HG02610 (cell line): ENCODE measurements around the gene ZNF536.

ENCODE experiments used
- ATAC-seq: cut with Tn5 transposase; IDR thresholded peaks from one replicate; pipeline ENCODE4 v1.9.1; 2021; ENCODE audit warnings: mild to moderate bottlenecking, moderate library complexity; ENCODE audit not compliant: unreplicated experiment

ZNF536 gene

DNA sequence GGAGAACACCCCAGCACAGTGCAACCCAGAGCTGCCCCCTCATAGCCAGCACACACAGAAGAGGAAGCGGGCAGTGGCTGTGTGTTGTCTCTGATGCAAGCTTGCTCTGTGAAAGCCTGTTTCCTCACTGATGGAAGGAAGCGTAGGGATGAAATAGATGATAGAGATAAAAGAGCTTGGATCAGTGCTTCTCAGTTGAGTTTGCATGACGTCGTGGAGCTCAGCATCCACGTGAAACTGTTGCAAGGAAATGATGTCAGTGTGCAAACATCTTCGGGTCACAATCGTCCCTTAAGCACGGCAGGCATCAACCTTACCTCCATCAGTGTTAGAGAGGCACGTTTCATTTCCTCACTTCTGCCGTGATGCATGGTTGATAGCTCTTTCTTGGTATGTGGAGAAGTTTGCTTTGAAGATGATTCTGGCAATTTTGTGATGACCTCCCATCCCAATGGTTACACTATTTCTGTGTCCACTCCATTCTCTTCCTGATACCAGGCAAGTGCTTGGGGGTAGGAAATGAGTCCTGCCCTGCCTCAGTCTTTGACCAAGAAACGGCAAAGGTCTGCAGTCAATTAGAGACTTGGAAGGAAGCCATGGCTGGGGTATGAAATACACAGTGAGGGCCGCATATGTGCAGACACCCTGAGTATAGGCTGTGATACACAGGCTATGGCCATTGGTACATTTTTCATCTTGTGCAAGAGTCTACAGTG lies 183.0 kb downstream of the ZNF536 start:
- ATAC-seq, result no peak

DNA sequence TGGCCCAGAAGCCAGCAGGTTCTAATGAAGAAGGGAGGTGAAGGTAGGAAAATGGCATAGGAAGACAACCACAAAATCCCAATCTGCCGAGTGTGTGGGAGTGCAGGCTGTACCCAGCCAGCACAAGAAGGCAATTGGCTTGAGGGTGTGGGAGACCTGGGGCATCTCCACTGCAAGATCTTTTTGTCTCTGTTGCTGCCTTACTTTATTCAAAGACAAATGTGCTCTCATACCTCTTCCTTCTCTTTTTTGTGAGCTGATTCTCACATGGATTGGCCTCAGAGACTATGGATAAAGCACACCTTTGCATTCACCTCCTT lies 183.6 kb downstream of the ZNF536 start:
- ATAC-seq, result no peak

DNA sequence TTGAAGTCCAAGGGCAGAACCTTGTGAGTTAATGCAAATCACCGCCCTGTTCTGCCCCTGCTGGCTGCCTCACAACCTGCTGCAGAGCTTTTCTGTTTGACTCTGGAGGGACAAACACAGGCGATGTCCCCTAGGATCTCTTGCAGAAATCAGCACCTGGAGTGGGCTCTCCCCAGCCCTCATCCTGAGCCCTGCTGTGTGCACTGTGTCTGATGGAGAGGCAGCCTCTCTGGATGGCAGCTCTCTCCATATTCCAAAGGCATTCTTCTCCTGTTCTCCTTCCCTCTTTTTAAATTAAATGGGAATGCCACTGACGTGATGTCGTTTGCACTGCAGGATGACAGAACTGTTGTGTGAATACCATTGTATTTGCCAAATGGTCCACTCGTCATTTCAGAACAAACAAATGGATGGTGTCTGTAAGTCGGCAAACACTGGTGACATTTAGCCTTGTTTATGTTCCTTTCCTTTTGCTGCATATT lies 184.1 kb downstream of the ZNF536 start:
- no peak for ATAC-seq

DNA sequence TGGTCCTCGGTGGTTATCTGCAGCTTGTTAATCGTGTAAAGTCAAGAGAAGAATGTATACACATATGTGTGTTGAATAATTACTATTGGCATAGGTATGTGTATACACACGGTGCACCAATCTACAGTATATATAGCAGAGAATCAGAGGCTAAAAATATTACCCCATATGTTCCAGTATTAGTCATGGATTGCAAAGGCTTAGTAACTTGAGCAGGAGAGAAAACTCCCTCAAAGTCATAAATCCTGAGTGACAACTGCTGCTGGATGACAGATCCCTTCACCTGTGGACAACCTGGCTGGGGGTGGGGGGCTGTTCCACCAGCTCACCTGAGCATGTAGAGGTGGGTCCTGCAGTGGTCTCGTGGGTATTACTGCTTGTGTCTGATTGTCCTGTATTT lies 185.0 kb downstream of the ZNF536 start:
- ATAC-seq, result no peak

DNA sequence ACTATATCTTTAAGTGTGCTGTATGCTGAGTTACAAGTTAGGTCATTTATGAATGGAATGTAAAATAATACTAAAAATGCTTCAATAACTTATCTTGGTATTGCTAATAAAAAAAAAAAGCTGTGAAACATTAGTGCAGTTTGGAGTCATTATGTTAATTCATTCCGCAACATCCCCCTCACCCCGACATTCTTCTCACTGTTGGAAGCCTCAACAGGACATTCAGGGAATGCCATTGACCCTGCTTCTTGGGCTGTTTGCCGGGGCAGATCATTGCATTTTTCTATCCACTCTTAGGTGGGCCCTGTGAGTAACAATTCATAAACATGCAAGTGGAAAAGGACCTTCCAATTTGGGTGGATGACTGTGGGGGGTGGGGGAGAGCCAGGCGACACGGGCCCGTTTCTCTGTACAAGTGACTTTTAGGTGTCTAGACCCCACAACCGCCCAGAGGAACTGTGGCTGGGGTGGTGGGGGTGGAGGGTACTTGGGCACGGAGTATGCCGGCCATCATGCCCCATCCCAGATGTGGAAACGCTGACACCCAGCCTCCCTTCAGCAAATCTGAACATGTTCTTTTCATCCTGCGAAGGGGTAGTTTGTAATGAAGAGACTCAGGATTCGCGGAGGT lies 185.9 kb downstream of the ZNF536 start:
- ATAC-seq, result no peak

DNA sequence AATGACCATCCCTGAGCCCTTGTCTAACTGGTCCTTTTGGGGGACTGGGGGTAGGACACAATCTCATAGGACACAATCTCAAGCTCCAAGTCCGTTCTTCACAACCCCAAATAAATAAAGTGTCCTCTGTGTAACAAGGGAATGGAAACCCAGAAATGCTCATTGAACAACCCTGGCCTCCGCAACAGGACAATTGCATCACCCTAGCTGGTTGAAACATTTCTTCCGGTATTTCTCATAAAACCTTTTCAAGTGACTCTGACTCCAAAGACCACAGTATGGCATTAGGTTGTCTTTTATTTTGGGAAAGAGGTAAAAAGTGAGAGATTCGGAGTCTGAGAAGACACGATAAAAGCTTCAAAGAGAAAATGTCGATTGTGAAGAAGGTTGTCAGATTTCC lies 186.6 kb downstream of the ZNF536 start:
- no peak for ATAC-seq

DNA sequence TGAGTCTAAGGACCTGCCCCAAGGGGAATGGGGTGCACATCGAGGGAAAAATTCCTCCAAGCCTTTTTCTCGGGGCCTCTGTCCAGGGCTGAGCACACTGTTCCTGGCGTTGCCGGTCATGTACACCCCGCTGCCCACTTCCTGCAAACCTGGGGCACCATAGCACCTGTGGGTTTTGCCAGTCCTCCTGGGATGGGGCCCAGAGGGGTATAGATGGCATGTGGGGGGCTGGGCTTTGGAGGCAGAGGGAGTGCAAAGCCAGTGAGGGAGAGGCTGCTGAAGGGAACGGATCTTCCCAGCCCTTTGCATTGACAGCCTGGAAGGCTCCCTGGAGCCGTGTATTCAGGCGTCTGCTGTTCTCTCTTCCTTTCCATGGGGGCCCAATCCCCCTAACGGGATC lies 187.3 kb downstream of the ZNF536 start:
- no peak for ATAC-seq

DNA sequence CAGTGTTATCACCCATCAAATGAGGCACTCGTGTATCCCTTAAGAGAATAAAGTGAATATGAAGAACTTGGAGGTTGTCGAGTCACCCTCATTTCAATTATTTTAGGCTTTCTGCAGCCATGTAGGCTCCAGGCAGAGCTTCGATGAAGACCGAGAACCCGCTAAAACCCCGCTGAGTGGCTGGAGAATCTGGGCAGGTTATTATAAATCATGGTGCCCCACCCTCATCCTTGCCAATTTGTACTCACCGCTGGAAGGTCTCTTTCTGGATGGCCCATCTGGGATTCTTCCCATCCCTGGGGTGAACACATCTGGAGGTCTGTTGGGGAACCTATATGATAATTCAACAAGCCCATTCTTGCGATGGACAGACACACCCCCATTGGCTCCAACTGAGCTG lies 190.8 kb downstream of the ZNF536 start:
- ATAC-seq, result no peak

DNA sequence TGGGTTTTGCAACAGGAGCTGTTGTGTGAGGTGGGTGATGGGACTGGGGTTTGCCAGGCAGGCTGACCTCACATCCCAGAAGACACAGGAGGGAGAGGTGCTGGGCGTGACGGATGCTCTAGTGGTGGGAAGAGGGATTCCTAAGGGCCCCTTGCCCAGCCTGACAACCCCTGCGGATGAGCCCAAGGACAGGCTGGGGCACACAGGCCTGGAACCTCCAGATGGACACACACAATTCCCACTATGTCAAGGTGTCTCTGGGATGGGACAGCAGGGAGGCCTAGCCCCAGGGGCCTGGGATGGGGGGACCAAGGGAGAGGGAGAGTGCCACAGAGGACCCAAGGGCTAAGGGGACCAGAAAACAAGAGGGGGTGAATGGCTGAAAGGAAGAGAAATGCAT lies 191.5 kb downstream of the ZNF536 start:
- ATAC-seq, result no peak

DNA sequence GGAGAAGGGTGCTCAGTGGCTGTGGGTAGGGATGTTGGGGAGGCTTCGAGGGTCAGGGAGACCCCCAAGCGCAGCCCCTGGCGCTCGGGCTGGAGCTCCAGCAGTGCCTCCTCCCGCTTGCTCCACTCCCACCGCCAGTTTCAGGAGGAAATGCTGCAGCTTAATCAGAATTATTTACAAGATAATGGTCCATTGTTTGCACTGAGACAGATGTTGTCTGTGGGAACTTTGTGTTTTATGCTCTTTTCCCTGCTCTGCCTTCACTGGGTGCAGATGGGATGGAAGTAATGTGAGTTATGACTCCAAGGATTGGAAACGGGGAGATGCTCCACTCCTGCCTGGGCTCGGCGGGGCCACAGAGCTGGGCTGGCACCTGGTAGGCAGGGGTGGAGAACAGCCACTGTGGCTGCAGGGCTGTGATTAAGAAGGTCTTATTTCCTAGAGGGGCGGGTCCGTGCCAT lies 192.4 kb downstream of the ZNF536 start:
- ATAC-seq, result no peak

DNA sequence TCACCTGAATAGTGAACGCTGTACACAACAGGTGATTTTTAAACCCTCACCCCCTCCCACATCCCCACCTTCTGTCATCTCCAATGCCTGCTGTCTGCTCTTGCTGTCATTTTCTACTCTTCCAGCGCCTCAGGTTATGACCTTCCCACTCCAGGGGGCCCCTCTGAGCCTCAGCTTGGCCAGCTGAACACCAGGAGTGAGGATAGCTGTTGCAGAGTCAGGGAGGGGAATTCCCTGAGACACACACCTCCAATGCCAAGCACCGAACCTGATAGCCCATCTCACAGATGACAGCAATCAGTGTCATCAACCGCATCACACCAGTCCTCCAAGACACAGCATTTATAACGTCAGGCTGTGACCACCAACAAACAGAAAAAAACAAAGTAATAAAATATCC lies 193.5 kb downstream of the ZNF536 start:
- no peak for ATAC-seq

DNA sequence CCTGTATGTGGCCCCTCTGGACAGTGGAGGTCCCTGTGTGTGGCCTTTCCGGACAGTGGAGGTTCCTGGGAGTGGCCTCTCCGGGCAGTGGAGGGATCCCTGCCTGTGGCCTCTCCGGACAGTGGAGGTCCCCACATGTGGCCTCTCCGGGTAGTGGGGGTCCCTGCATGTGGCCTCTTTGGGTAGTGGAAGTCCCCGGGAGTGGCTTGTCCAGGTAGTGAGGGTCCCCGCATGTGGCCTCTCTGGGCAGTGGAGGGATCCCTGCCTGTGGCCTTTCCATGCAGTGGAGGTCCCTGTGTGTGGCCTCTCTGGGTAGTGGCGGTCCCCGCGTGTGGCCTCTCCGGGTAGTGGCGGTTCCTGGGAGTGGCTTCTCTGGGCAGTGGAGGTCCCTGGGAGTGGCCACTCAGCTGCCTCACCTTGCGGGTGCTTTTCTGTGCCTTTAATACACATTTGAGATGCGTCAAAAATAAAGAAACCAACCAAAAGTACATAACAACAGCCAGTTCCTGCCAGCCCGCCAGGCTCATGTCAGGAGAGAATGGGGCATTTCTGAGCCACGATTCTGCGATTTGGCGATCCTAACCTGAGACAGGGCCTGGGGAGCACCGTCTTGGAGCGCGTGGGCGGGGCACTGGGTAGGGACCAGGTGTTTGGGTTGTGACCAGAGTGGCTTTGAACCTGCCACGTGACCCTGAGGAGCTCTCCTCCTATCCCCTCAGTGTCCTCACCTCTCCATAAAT lies 194.7 kb downstream of the ZNF536 start:
- ATAC-seq, result no peak

DNA sequence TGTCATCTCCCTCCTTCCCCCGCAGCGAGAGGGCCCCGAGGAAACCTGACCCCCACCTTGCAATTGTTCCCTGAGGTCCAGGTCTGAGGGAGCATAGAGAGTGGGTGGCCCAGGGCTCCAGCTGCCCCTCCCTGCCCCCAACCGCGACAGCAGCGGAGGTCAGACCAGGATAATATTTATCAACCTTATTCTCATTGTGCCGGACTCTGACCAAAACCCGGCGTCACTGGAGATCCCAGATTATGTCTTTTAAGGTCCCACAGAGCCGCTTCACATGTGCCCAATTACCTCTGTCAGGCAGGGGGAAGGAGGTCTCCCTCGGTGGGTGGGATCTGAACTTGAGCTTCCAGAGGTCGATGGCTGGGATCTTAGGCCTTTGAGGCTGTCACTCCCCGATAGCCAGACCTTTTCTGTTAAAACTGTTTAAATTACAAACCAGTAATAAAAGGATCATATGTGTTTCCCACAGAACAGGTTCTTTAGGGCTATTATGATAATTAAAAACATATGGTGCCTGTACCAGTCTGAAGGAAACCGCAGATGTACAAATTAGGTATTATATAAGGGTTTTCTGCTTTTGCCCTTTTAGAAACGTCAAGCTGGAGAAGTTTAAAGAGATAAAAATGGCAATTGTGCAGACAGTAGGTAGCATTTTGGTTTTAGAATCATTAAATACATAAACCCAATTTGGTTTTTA lies 195.5 kb downstream of the ZNF536 start:
- ATAC-seq, result no peak

DNA sequence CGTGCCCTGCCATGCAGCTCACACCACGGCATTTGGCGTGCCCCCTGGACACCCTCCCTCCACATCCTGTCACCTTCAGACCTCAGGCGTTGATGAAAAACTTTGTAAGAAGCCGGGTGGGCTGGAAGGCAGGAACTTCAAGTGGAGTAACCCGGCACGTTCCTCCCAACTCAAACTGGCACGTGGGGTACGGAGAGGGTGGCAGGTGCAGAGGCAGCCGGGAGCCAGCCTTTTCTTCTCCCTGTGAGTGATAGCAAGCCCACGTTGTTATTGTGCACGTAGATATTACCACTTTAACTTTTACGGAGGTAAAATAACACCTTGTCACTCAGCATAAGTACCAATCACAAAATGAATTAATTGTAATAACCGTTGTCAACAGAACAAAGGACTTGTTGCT lies 198.0 kb downstream of the ZNF536 start:
- no peak for ATAC-seq

DNA sequence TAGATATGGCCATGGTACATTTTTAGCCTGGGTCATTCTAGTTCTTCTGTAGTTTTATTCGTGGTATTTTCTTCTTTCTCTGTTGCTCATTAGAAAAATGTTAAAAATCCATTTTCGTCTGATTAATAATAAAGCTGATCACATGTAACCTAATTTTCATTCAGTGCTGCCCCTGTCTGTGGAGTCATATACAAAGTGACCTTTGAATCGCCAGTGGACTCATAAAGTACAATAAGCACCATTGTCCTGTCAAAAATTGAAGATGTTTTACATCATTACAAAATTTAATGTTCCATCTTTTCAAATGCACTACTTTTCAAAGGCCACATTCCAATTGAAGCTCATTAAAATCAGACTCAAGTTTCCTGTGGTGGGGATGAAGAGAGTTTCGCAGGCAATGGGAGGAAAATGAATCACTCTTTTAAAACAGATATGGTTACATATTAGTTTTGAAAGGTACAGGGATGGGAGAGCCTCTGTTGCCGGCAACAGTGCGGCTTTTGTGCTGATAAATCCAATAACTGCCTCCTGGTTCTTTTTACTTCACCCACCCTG lies 205.4 kb downstream of the ZNF536 start:
- no peak for ATAC-seq

DNA sequence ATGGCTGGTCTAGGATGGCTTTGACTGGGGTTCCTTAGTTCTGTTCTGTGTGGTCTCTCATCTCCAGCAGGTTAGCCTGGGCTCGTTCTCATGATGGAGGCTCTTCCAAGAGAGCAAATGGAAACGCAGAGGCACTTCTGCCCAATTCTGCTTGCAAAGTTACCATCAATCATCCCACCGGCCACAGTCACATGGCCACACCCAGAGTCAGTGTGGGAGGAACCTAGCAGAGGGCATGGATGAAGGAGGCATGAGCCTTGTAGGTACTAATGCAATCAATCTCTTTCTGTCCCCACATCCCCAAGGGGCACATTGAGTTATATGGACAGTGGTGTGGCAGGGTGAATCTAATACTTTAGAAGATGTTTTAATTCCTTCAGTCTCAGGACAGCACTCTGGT lies 207.2 kb downstream of the ZNF536 start:
- ATAC-seq, result no peak

DNA sequence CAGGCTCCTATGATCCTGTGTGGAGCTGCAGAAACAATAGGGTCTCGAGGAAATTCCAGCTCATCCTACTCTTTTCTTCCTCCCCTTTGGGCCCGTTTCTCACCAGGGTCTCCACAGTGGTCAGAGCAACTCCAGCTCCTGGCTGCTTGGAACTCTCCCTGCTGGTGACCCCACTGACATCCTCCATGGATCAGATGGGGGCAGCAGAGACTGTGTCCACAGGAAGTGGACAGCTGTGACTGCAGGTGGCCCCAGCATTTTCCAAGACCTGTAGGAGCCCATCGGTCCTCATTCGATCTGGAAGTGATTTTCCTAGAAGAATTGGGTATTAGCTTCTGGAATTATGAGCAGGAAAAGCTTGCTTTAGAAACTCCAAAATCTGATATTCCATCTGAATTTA lies 208.5 kb downstream of the ZNF536 start:
- ATAC-seq, result no peak

DNA sequence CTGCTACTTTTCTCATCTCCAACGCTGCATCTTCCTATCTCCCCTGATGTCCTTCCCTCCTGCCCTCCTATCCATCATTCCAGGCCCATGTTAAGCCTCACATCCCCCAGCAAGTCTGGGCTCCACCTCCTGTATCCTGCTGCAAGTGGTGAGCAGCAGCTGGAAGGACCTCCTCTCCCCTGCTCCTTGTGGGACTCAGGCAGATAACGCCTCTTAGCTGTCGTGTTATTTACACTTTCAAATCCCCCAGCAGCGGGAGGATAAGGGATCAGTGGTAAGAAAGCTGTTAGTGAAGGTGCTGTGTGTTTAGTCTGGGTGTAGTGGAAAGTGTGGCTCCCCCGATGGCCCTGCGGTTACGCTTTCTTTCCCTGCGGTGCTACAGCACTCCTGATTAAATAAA lies 211.9 kb downstream of the ZNF536 start:
- no peak for ATAC-seq

DNA sequence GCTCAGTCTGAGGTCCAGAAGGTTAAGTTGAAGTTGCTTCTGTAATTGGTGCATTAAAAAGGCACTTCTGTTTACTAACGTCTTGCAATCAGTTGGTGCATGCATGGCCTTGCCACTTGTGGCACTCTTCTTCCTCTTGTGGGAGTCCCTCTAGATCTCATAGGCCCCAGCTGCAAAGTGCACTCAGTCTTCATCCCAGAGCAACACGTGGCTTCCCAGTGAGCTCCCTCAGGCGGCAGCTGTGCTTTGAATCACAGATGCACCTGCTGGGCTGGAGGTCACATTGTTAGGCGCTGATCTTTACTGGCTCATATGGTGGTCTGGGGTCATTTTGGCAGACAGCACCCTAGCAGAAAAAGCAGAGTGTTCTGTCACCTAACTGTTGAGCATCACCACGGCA lies 215.7 kb downstream of the ZNF536 start:
- no peak for ATAC-seq

DNA sequence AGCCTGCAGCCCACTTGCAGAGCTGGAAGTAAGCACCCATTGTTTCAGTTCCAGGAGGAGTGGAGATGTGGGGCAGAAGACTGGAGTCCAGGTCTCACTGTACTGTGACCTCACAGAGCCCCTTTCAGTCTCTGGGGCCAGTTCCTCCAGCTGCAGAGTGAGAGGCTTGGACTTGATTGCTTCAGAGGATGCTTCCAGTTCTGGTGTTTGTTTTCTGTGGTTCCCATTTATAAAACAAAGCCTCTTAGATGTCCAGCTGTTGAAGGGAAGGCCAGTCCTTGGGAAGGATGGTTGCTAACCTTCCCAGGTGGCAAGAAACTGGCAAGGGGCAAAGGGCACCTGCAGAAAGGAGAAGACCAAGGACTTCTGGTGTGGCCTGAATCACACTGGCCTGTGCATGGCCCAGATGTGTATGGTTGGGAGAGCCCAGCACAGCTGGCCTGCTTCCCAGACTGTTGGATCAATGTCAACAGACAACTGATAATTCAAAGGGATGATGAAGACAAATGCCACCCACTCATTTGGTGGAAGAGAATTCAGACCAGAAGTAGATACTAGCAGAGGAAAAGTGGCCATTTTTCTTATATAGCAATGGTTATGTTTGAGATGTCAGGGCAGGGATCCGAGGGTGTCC lies 218.5 kb downstream of the ZNF536 start:
- ATAC-seq, result no peak

DNA sequence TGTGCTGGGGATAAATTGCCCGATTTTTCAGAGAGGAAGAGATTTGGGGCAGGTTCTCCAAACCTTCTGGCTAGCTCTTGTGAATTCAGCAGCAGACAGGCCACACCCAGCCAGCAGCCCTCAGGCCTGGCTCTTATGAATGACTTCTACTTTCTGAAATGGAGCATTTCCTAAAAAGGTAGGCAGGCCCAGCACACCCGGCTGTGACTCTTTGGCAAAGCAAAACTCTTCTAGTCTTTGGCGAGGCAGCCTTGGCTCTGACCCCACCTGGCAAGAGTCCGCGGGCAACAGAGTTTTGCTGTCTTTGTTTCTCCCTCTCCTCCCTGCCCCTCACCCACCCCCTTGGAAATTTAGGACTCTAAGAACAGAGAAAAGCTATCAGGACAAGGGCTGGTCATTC lies 221.2 kb downstream of the ZNF536 start:
- ATAC-seq, result no peak
